ENCODE measurements around the gene STAC. TPM values are rescaled to one million over a fixed set of nuclear protein-coding genes. Genes with fewer than 3 reads are reported as not detected.

Gene STAC
- total and polyA plus RNA-seq, 4 donors = 9.1 to 14.2 (median 12.0) TPM

DNA sequence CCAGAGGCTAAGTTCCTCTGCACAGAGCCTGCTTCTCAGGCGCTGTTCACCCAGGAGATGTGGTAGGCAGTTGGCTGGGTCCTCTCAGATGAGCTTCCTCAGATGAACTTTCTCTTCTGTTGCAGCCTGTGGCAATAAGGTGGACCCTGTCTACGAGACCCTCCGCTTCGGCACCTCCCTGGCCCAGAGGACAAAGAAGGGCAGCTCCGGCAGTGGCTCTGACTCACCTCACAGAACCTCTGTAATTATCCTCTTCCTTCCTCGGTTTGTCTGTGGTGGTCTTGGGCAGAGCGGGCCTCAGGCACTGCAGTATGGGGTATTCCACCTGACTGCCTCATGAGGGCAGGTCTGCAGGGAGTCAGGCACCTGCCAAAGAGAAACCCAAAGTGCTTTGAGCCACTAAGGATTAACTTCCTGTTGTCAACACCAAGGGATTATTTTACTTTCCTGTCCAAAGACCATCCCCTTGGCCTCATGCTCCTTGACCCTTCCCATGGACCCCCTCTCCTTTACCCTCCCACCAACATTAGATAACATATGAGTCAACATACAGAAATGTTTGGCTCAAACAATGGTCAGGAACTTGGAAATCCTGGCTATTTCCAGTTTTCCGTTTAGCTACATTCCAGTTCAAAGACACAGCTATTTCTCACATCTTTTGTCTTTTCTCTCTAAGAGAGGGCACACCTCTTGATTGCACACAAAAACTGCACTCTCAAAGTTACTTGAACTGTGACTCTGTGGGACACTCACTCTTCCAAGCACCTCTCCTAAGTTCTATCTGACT is 105.9 kb downstream of the STAC start:
- no peak for ATAC-seq (ENCODE audit: low FRiP score)
- intact Hi-C loops (cut with DNase I) = no loop called here

GRCh38 chr3:36487616-36488015 is 107.3 kb downstream of the STAC start:
- Histone ChIP-seq H3K4me3 (ENCODE audit: low read length in 2 of 2) (no peak overlapping the region), H3K27me3 (ENCODE audit: control insufficient read depth in 1 of 2, insufficient read depth in 2 of 2, low read length in 1 of 2) (no peaks in the 10 kb centered on the region), H3K27ac (ENCODE audit: low read depth in 1 of 2, low read length in 2 of 2) (no peak overlapping the region), H3K36me3 (ENCODE audit: control insufficient read depth in 1 of 2, insufficient read depth in 2 of 2, low read length in 1 of 2) (peaks cover 4 to 8% of the 10 kb centered on the region in 2 donors), H3K9me3 (ENCODE audit: control insufficient read depth, low read length) (no peaks in the 10 kb centered on the region), H3K4me1 (ENCODE audit: control insufficient read depth in 1 of 2, insufficient read depth in 2 of 2, low read length in 2 of 2) (no peaks in the 10 kb centered on the region)
- ATAC-seq (ENCODE audit: low FRiP score) = no peak
- DNase-seq = no peak
- WGBS, 2 donors = 94% methylated on average over 4 of the region's 4 CpGs
- intact Hi-C loops (cut with DNase I) = no loop called here

More for the DNA sequence above, 105.9 kb downstream of the STAC start:
- Histone ChIP-seq H3K9me3 (ENCODE audit: control insufficient read depth, low read length) (no peaks in the 10 kb centered on the region), H3K27me3 (ENCODE audit: control insufficient read depth in 1 of 2, insufficient read depth in 2 of 2, low read length in 1 of 2) (no peaks in the 10 kb centered on the region), H3K36me3 (ENCODE audit: control insufficient read depth in 1 of 2, insufficient read depth in 2 of 2, low read length in 1 of 2) (peaks cover 4 to 8% of the 10 kb centered on the region in 2 donors), H3K27ac (ENCODE audit: low read depth in 1 of 2, low read length in 2 of 2) (no peak overlapping the region), H3K4me3 (ENCODE audit: low read length in 2 of 2) (no peak overlapping the region), H3K4me1 (ENCODE audit: control insufficient read depth in 1 of 2, insufficient read depth in 2 of 2, low read length in 2 of 2) (no peaks in the 10 kb centered on the region)
- 90 to 92% methylated on average over 8 of the region's 8 CpGs for WGBS, 2 donors
- DNase-seq = no peak

GRCh38 chr3:36488077-36488789 is 107.9 kb downstream of the STAC start:
- Histone ChIP-seq H3K4me3 (ENCODE audit: low read length in 2 of 2) (no peak overlapping the region), H3K27ac (ENCODE audit: low read depth in 1 of 2, low read length in 2 of 2) (no peak overlapping the region), H3K36me3 (ENCODE audit: control insufficient read depth in 1 of 2, insufficient read depth in 2 of 2, low read length in 1 of 2) (peaks cover 4 to 8% of the 10 kb centered on the region in 2 donors), H3K9me3 (ENCODE audit: control insufficient read depth, low read length) (no peaks in the 10 kb centered on the region), H3K4me1 (ENCODE audit: control insufficient read depth in 1 of 2, insufficient read depth in 2 of 2, low read length in 2 of 2) (no peaks in the 10 kb centered on the region), H3K27me3 (ENCODE audit: control insufficient read depth in 1 of 2, insufficient read depth in 2 of 2, low read length in 1 of 2) (no peaks in the 10 kb centered on the region)
- 87 to 90% methylated on average over 6 of the region's 6 CpGs for WGBS, 2 donors
- DNase-seq = no peak
- intact Hi-C loops (cut with DNase I) = no loop called here
- no peak for ATAC-seq (ENCODE audit: low FRiP score)

DNA sequence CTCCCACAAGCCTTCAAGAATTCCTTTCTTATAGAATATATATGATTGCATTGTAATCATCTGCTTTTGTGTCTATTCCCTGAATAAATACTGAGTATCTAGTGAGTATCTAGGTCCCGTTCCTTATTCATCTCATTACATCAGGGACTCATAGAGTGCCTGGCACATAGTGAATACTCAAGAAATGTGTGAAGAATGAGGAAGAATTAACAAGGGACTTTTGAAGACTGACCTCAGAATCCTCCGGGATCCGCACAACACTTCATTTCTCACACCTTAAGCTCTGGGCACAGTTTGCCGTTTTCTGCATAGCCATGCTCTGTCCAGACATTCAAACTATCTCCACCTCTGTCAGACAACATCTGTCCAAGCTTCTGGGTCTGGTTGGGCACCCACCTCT is 108.8 kb downstream of the STAC start:
- no peaks in the 10 kb centered on the region for H3K9me3 ChIP-seq (ENCODE audit: control insufficient read depth, low read length)
- no peak overlapping the region for H3K4me3 ChIP-seq (ENCODE audit: low read length in 2 of 2)
- DNase-seq (no peak), ATAC-seq (ENCODE audit: low FRiP score) (no peak)
- WGBS, 2 donors = 87 to 88% methylated on average over 4 of the region's 4 CpGs
- H3K27ac ChIP-seq (ENCODE audit: low read depth in 1 of 2, low read length in 2 of 2) = no peak overlapping the region
- peaks cover 4 to 8% of the 10 kb centered on the region in 2 donors for H3K36me3 ChIP-seq (ENCODE audit: control insufficient read depth in 1 of 2, insufficient read depth in 2 of 2, low read length in 1 of 2)
- intact Hi-C loops (cut with DNase I) = no loop called here
- H3K4me1 ChIP-seq (ENCODE audit: control insufficient read depth in 1 of 2, insufficient read depth in 2 of 2, low read length in 2 of 2) = no peaks in the 10 kb centered on the region
- no peaks in the 10 kb centered on the region for H3K27me3 ChIP-seq (ENCODE audit: control insufficient read depth in 1 of 2, insufficient read depth in 2 of 2, low read length in 1 of 2)

GRCh38 chr3:36489679-36490425 is 109.5 kb downstream of the STAC start:
- intact Hi-C loops (cut with DNase I) = loop anchor here in 1 of 2 donors (5.0 kb wide), 1 partner anchor 193 kb away; no protein-coding TSS in a partner anchor
- H3K27ac ChIP-seq (ENCODE audit: low read depth in 1 of 2, low read length in 2 of 2) = no peak overlapping the region
- H3K36me3 ChIP-seq (ENCODE audit: control insufficient read depth in 1 of 2, insufficient read depth in 2 of 2, low read length in 1 of 2) = peaks cover 4 to 14% of the 10 kb centered on the region in 2 donors
- DNase-seq (no peak), ATAC-seq (ENCODE audit: low FRiP score) (no peak)
- no peaks in the 10 kb centered on the region for H3K27me3 ChIP-seq (ENCODE audit: control insufficient read depth in 1 of 2, insufficient read depth in 2 of 2, low read length in 1 of 2)
- no peaks in the 10 kb centered on the region for H3K9me3 ChIP-seq (ENCODE audit: control insufficient read depth, low read length)
- WGBS, 2 donors = 78 to 83% methylated on average over 6 of the region's 6 CpGs
- H3K4me1 ChIP-seq (ENCODE audit: control insufficient read depth in 1 of 2, insufficient read depth in 2 of 2, low read length in 2 of 2) = no peaks in the 10 kb centered on the region
- no peak overlapping the region for H3K4me3 ChIP-seq (ENCODE audit: low read length in 2 of 2)

GRCh38 chr3:36493051-36493450 is 112.7 kb downstream of the STAC start:
- DNase-seq (no peak), ATAC-seq (ENCODE audit: low FRiP score) (no peak)
- intact Hi-C loops (cut with DNase I) = loop anchor here in 1 of 2 donors (5.0 kb wide), 1 partner anchor 196 kb away; no protein-coding TSS in a partner anchor
- H3K4me3 ChIP-seq (ENCODE audit: low read length in 2 of 2) = no peak overlapping the region
- WGBS, 2 donors = 96 to 99% methylated on average over 4 of the region's 4 CpGs
- H3K36me3 ChIP-seq (ENCODE audit: control insufficient read depth in 1 of 2, insufficient read depth in 2 of 2, low read length in 1 of 2) = peaks cover 4 to 13% of the 10 kb centered on the region in 2 donors
- no peaks in the 10 kb centered on the region for H3K27me3 ChIP-seq (ENCODE audit: control insufficient read depth in 1 of 2, insufficient read depth in 2 of 2, low read length in 1 of 2)
- H3K27ac ChIP-seq (ENCODE audit: low read depth in 1 of 2, low read length in 2 of 2) = no peak overlapping the region
- H3K4me1 ChIP-seq (ENCODE audit: control insufficient read depth in 1 of 2, insufficient read depth in 2 of 2, low read length in 2 of 2) = peaks cover 0 to 6% of the 10 kb centered on the region in 2 donors
- H3K9me3 ChIP-seq (ENCODE audit: control insufficient read depth, low read length) = no peaks in the 10 kb centered on the region

DNA sequence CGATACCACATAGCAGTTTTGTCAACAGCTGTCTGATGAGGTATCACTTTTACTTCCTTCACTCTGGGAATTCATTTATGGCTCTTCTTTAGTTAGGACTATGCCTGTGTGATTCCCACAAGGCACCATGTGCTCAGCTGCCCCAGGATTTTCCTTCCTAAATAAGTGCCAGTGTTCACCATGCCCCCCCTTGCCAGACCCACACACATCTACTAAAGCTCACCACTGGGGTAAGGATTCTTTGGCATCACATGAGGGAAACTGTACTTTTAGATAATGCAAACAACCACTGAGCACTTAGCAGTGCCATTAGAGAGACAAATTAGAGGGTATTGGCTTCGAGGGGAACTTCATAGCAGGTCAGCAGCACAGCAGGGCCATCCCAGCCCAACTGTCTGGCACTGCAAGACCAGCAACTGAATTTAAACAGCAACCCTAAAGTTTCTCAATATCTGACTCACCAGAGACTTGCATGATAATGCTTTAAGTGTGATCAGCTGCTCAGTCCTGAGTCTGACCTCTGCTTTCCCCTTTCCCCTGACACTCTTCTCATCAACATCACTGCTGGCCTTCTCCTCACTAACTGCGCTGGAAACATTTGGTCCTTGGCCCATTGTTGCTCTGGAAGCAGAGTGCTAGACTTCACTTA is 114.3 kb downstream of the STAC start:
- no peak overlapping the region for H3K4me3 ChIP-seq (ENCODE audit: low read length in 2 of 2)
- intact Hi-C loops (cut with DNase I) = loop anchor here in 1 of 2 donors (5.0 kb wide), 1 partner anchor 197 kb away; no protein-coding TSS in a partner anchor
- no peaks in the 10 kb centered on the region for H3K9me3 ChIP-seq (ENCODE audit: control insufficient read depth, low read length)
- H3K4me1 ChIP-seq (ENCODE audit: control insufficient read depth in 1 of 2, insufficient read depth in 2 of 2, low read length in 2 of 2) = peaks cover 0 to 6% of the 10 kb centered on the region in 2 donors
- peaks cover 4 to 11% of the 10 kb centered on the region in 2 donors for H3K36me3 ChIP-seq (ENCODE audit: control insufficient read depth in 1 of 2, insufficient read depth in 2 of 2, low read length in 1 of 2)
- H3K27ac ChIP-seq (ENCODE audit: low read depth in 1 of 2, low read length in 2 of 2) = peak overlapping the region in 1 of 2 donors; percentile 19
- DNase-seq = peak in 1 of 2 donors; percentile 54
- peak; percentile 83 for ATAC-seq (ENCODE audit: low FRiP score)
- 81 to 86% methylated on average over 3 of the region's 3 CpGs for WGBS, 2 donors
- H3K27me3 ChIP-seq (ENCODE audit: control insufficient read depth in 1 of 2, insufficient read depth in 2 of 2, low read length in 1 of 2) = no peaks in the 10 kb centered on the region

Data from aorta (tissue), 5 donors.